GM12878 (cell line): Measurements from ENCODE around the gene SLC36A4. TPM values are rescaled to one million over a fixed set of nuclear protein-coding genes. Genes with fewer than 3 reads are reported as not detected.

Experiments used
- ATAC-seq: fragments of 200-7000 bp; cut with Tn5 transposase; 3 replicates; pipeline ENCODE4 v1.9.1; 2020; ENCODE audit warnings: mild to moderate bottlenecking, moderate library complexity
- BruUV-seq: library from RNA; stranded (reverse); fragments of 400-500 nt; replicated peaks from 2 replicates; lab custom pipeline; 2021; lab: Mats Ljungman, UMichigan
- CTCF ChIA-PET: fragments of 300-600 bp; sonication (Branson Sonifier 250); formaldehyde crosslinking; extraction: SDS; loops from one replicate; lab custom pipeline; 2021; ENCODE audit warnings: inconsistent platforms; lab: Yijun Ruan, JAX
- POLR2A ChIA-PET: fragments of 350-600 bp; formaldehyde crosslinking; extraction: SDS; loops from one replicate; lab custom pipeline; 2021; ENCODE audit warnings: inconsistent platforms; lab: Charles Lee
- RAD21 ChIA-PET: fragments of 300-600 bp; sonication (Branson Sonifier 250); formaldehyde crosslinking; loops from one replicate; lab custom pipeline; 2023; ENCODE audit warnings: antibody characterized with exemption; ENCODE audit not compliant: unreplicated experiment; lab: Charles Lee
- SMC1A ChIA-PET: fragments of 300-600 bp; sonication (Branson Sonifier 250); formaldehyde crosslinking; loops from one replicate; lab custom pipeline; 2023; ENCODE audit not compliant: unreplicated experiment, uncharacterized antibody; lab: Charles Lee
- DNase-seq: peaks from one replicate; pipeline ENCODE4 v3.0.0-alpha.2; 2011; ENCODE audit warnings: low read depth, low spot score
- FAIRE-seq: peaks from 3 replicates; lab custom pipeline; 2011; peaks lifted over from hg19 to GRCh38; lab: Jason Lieb, UNC
- H2AFZ ChIP-seq: 2 replicates; pipeline ENCODE4 v1.6.0; 2011; ENCODE audit warnings: low read depth, low read length, control low read depth; ENCODE audit not compliant: control insufficient read depth
- H3K27ac ChIP-seq: 2 replicates; pipeline ENCODE4 v1.5.1; 2011; ENCODE audit warnings: control low read depth; ENCODE audit not compliant: control insufficient read depth, insufficient read depth
- H3K27me3 ChIP-seq, 2 experiments: replicated peaks in 1 of 2; 2 replicates each; pipeline versions ENCODE4 v1.6.0 to v1.6.1; 2011; ENCODE audit warnings: low read length in 1 of 2; ENCODE audit not compliant: control insufficient read depth in 2 of 2, insufficient read depth in 2 of 2
- H3K36me3 ChIP-seq, 2 experiments: 2 replicates each; pipeline ENCODE4 v1.5.1; 2011; ENCODE audit warnings: low read length in 1 of 2; ENCODE audit not compliant: control insufficient read depth in 2 of 2, insufficient read depth in 2 of 2
- H3K4me1 ChIP-seq: 2 replicates; pipeline ENCODE4 v1.6.1; 2011; ENCODE audit warnings: mild to moderate bottlenecking, low read length, moderate library complexity, mixed read lengths; ENCODE audit not compliant: control insufficient read depth, insufficient read depth
- H3K4me2 ChIP-seq: 2 replicates; pipeline ENCODE4 v1.6.0; 2011; ENCODE audit warnings: control low read depth; ENCODE audit not compliant: control insufficient read depth, insufficient read depth
- H3K4me3 ChIP-seq: fragments of 200-600 bp; sonication (generic); 2 replicates; pipeline ENCODE4 v1.5.1; 2016
- H3K79me2 ChIP-seq: 2 replicates; pipeline ENCODE4 v1.6.0; 2011; ENCODE audit warnings: low read length; ENCODE audit not compliant: control insufficient read depth, insufficient read depth
- H3K9ac ChIP-seq: 2 replicates; pipeline ENCODE4 v1.8.0; 2011; ENCODE audit warnings: low read length, control low read depth, mixed read lengths; ENCODE audit not compliant: control insufficient read depth, insufficient read depth
- H3K9me3 ChIP-seq: replicated peaks from 3 replicates; pipeline ENCODE4 v1.5.1; 2011; ENCODE audit warnings: mild to moderate bottlenecking, low read length; ENCODE audit not compliant: control insufficient read depth, insufficient read depth
- H4K20me1 ChIP-seq: 2 replicates; pipeline ENCODE4 v1.6.0; 2011; ENCODE audit not compliant: control insufficient read depth, insufficient read depth
- BACH1 ChIP-seq: fragments of 450-650 bp; IDR thresholded peaks from 2 replicates; pipeline ENCODE4 v1.6.1; 2017; ENCODE audit warnings: mild to moderate bottlenecking, borderline replicate concordance
- RAD21 ChIP-seq: IDR thresholded peaks from 2 replicates; pipeline ENCODE4 v1.6.1; 2011; ENCODE audit warnings: mild to moderate bottlenecking, low read depth, low read length, moderate library complexity; ENCODE audit not compliant: insufficient read depth
- SMC3 ChIP-seq: IDR thresholded peaks from 2 replicates; pipeline ENCODE4 v1.6.1; 2011; ENCODE audit warnings: low read length, improper control_type of control experiment, borderline replicate concordance
- WGBS: methylation state at CpG from one replicate; pipeline ENCODE4 v1.1.6; 2016; ENCODE audit warnings: low lambda C conversion rate; ENCODE audit not compliant: insufficient replicate concordance, insufficient coverage; ENCODE audit errors: missing lambda C conversion rate; 5-methylcytosine and 5-hydroxymethylcytosine counted together
- in situ Hi-C: fragments of 300-500 bp; cut with MboI; formaldehyde crosslinking; loops from 9 replicates; pipeline ENCODE4 v1.14.3; 2018; ENCODE audit warnings: mixed read lengths
- intact Hi-C: fragments of 100-400 bp; cut with micrococcal nuclease; formaldehyde crosslinking; loops from one replicate; pipeline ENCODE4 v1.14.2; 2022; ENCODE audit not compliant: unreplicated experiment
- polyA plus RNA-seq, 11 experiments: library from polyadenylated mRNA; depleted of rRNA in 4 of 11; unstranded in 6 of 11; stranded (reverse) in 5 of 11; fragments of >200 nt; fragmentation: Nextera tagmentation in 4 of 11; fragmentation: Illumina TruSeq in 1 of 11; extraction: Ambion mirVana in 4 of 11; extraction: Trizol in 1 of 11; gene quantifications; 1 replicate in 1 of 11; 2 replicates in 10 of 11; pipeline versions ENCODE4 v1.2.1 to v1.2.3, GENCODE V29; 2011 to 2016; ENCODE audit warnings: inconsistent platforms in 2 of 11, missing spikeins in 2 of 11, low read depth in 1 of 11
- total RNA-seq, 4 experiments: library from RNA; depleted of rRNA in 3 of 4; stranded (reverse); fragments of >200 nt in 3 of 4; fragmentation: Illumina TruSeq in 1 of 4; extraction: Trizol in 1 of 4; gene quantifications; 2 replicates each; pipeline versions ENCODE4 v1.2.1 to v1.2.3, GENCODE V29; 2013 to 2021
- TF ChIP-seq, protein P1 (sequence below), 3 experiments: IDR thresholded peaks in 2 of 3; conservative IDR thresholded peaks in 1 of 3; 2 replicates each; pipeline ENCODE4 v1.5.1; 2011; ENCODE audit warnings: low read depth in 3 of 3, low read length in 3 of 3, mild to moderate bottlenecking in 3 of 3, control low read depth in 2 of 3, moderate library complexity in 2 of 3, inconsistent platforms in 1 of 3, mixed read lengths in 1 of 3; ENCODE audit not compliant: control insufficient read depth in 2 of 3, insufficient read depth in 1 of 3; ENCODE audit errors: extremely low read depth in 1 of 3

Gene SLC36A4
- total and polyA plus RNA-seq, 10 of the 15 experiments (the other 5 are each of a cell fraction or from before 2014, with no cell fraction given): 1.4 to 12.5 (median 5.2) TPM

DNA sequence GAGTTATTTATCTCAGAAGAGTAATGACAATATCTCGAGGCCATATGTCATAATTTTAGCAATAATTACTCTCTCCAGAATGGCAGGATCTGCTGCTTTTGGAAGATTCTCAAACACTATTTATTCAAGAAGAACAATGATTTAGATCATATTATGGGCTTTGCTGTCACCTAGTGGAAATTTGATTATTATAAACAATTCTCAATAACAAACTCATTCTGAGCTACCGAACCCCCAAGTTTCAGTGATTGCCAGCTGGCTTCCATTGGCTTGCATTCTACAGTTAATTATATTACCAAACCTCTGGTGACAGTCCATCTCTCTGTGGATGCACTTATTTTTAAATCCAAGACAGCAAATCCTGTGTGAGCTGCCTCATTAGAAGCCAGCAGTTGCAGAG is 27.9 kb upstream of the SLC36A4 start:
- 0% methylated on average over 2 of the region's 2 CpGs for WGBS
- no peak overlapping the region for H3K4me2 ChIP-seq
- no peaks in the 10 kb centered on the region for H3K4me1 ChIP-seq
- RAD21 ChIA-PET: interaction anchor here (0.6 to 3.6 kb wide), 2 partner anchors 10 to 283 kb away, joined by 3 to 18 read pairs; no protein-coding TSS in a partner anchor
- peak; percentile 41; the same call in 1 of the 2 replicates for TF ChIP-seq RAD21
- TF ChIP-seq BACH1: no peak
- peak; percentile 43; the same call in 1 of the 2 replicates for TF ChIP-seq SMC3
- TF ChIP-seq, protein P1, sequence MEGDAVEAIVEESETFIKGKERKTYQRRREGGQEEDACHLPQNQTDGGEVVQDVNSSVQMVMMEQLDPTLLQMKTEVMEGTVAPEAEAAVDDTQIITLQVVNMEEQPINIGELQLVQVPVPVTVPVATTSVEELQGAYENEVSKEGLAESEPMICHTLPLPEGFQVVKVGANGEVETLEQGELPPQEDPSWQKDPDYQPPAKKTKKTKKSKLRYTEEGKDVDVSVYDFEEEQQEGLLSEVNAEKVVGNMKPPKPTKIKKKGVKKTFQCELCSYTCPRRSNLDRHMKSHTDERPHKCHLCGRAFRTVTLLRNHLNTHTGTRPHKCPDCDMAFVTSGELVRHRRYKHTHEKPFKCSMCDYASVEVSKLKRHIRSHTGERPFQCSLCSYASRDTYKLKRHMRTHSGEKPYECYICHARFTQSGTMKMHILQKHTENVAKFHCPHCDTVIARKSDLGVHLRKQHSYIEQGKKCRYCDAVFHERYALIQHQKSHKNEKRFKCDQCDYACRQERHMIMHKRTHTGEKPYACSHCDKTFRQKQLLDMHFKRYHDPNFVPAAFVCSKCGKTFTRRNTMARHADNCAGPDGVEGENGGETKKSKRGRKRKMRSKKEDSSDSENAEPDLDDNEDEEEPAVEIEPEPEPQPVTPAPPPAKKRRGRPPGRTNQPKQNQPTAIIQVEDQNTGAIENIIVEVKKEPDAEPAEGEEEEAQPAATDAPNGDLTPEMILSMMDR (IDR thresholded peaks at IDR 0.05 in 2 of 3, conservative IDR thresholded peaks at IDR 0.05 in 1 of 3; ENCODE audit: control insufficient read depth in 2 of 3, extremely low read depth in 1 of 3, insufficient read depth in 1 of 3, low read depth in 3 of 3, low read length in 3 of 3): peak in 2 of 3 experiments; percentile 23 to 55; a peak in 3 of 6 replicates
- TF ChIP-seq, all 136 proteins: peak for 3
- Histone ChIP-seq H3K9me3 (no peaks in the 10 kb centered on the region), H3K27me3 (no peaks in the 10 kb centered on the region), H3K27ac (no peak overlapping the region), H2AFZ (no peak overlapping the region), H3K79me2 (no peaks in the 10 kb centered on the region), H3K9ac (no peak overlapping the region), H4K20me1 (no peaks in the 10 kb centered on the region), H3K36me3 (no peaks in the 10 kb centered on the region), H3K4me3 (no peak overlapping the region)
- in situ Hi-C loops: loop anchor here (5.0 kb wide), 1 partner anchor 288 kb away; no protein-coding TSS in a partner anchor
- ATAC-seq (0 out of 3 replicates have a peak, but pooled peaks have one; percentile 23), DNase-seq (no peak), FAIRE-seq (peak; percentile 13)
- ChIA-PET POLR2A (no interaction called here), CTCF (interaction anchor here (0.8 to 3.9 kb wide), 10 partner anchors 9 to 885 kb away, joined by 3 to 31 read pairs (median 4); no protein-coding TSS in a partner anchor), SMC1A (interaction anchor here (0.6 to 2.1 kb wide), 7 partner anchors 9 to 422 kb away, joined by 3 to 8 read pairs (median 3); no protein-coding TSS in a partner anchor)
- no TSS peak for BruUV-seq
- intact Hi-C loops: loop anchor here (1.0 kb wide), 1 partner anchor 283 kb away; no protein-coding TSS in a partner anchor
